Measurements from ENCODE around the gene CUBN.

- TF ChIP-seq POLR2A (IDR thresholded peaks at IDR 0.05) (no peak), CTCF (IDR thresholded peaks at IDR 0.05) (no peak)
Observed at GRCh38 chr10:17116193-17116592, 13.4 kb downstream of the CUBN start.
